HG03095 (cell line): ENCODE results near the gene DCTN3.

ENCODE experiments used
- ATAC-seq: cut with Tn5 transposase; IDR thresholded peaks from one replicate; pipeline ENCODE4 v1.9.1; 2021; ENCODE audit warnings: moderate library complexity; ENCODE audit not compliant: unreplicated experiment

Gene DCTN3

GRCh38 chr9:34591248-34591916 is 28.9 kb downstream of the DCTN3 start:
- ATAC-seq = peak; percentile 64

DNA sequence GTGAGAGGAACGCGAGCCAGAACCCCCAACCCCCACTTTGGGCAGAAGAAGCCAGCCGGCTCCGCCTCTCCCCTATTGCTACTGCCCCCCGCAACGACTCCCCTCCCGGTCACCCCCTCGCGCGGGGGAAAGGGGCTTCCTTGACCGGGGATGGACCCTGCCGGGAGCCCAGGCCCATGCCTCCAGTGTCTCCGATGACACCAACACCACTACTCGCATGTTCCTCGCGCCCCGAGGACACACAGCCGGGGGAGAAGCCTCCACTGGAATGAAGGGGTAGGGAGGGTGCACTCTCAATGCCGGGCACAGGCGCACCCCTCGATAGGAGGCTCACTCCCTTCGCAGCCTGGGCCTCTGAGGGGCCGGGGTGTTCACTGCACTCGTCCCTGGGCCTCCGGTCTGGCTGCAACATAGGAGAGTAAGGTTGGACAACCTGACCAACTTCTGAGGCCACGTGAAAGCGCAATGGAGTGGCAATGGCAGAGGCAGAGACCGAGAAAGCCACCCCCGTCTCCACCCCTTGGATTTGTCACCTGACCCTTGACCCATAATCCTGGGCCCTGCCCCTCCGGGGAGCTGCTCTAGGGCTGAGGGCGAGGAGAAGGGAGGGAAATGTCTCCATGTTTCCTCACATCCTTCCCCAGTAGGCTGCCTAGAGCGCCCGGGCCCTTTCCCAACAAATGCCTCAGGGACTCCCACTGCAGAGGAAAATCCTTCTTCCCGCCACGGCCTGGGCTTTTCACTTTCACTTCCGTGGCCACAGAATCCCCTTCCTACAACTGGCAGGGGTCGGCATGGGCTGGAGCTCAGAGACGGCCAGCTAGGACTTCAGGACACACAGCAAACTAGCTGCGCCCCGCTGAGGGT is 29.7 kb downstream of the DCTN3 start:
- no peak for ATAC-seq

GRCh38 chr9:34589636-34590380 is 30.5 kb downstream of the DCTN3 start, which contains the start of gene CNTFR:
TSS of gene CNTFR (minus strand) at chr9:34589724. CDS start at chr9:34568981, 20,743 bp downstream.
- no peak for ATAC-seq

GRCh38 chr9:34588671-34589635 is 31.3 kb downstream of the DCTN3 start:
- no peak for ATAC-seq

DNA sequence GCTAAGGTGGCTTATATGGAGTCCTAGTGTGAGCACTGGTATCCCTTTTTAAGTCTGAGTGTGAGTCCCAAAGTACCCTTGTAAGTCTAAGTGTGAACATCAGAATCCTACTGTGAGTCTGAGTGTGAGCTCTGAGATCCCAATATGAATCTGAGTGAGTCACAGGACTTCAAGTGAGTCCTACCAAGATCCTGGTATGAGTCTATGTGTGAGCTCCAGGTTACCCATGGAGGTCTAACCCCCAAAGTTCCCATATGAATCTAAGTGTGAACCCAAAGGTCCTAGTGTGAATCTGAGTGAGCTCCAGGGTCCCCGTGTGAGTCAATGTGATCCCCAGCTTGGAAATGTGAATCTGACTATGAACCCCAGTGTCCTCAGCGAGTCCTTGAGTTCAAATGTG is 33.0 kb downstream of the DCTN3 start:
- ATAC-seq = no peak

GRCh38 chr9:34585946-34586669 is 34.2 kb downstream of the DCTN3 start:
- ATAC-seq = no peak

DNA sequence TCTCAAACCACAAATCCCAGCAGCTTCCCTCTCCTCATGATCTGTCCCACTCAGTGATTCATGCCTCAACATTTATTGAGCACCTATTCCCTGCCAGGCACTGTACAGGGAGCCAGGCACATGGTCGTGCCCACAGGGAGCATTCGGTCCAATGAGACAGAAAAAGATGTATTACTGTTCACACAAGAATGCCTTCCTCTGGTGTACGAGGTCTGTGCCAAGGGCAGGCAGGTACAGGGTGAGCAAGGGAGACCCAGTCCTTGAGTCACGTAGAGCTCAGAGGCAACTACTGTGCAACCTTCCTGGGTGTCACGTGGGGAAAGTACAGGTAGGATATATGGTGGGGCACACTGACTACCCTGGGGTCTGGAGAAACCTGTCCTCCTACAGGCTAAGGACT is 35.3 kb downstream of the DCTN3 start:
- no peak for ATAC-seq

DNA sequence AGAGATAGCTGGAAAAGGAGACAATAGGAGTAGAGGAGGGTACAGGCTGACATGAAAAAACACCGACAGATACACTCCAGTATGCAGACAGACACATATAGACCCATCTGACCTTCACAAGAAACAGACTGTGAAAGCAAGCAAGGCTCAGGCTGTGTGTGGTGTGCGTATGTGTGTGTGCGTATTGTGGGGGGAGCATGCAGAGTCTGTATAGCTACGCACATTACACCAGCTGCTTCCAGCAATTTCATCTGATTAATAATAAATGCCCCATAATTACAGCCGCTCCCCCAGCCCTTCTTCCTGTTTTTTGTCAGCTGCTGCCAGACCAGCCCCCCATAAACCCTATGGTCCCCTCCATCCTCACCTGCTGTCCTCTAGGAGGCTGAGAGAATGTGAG is 37.5 kb downstream of the DCTN3 start:
- no peak for ATAC-seq

- no peak for ATAC-seq
These were observed 39.0 kb downstream of the DCTN3 start for GRCh38 chr9:34581318-34581717.

DNA sequence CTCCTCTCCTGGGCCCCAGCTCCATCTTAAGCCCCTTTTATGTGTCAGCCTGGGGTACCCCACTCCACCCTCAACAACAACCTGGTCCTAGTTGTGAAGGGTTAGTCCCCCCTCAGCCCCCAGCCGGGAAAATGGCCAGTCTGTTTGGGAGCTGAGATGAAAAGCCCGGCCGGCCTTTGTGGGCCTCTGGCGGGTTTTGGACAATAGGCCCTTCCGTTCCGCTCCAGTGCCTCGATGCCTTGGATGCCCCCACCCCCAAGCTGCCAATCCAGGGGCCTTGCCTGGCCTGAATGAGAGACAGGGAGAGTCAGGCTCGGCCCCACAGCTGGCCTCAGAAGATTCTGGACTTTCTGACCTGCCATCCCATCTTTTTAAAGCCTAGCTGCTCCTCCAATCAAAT is 39.9 kb downstream of the DCTN3 start:
- ATAC-seq = no peak

GRCh38 chr9:34579808-34580163 is 40.5 kb downstream of the DCTN3 start:
- no peak for ATAC-seq

- no peak for ATAC-seq
These were observed 41.0 kb downstream of the DCTN3 start for GRCh38 chr9:34579104-34579807.

DNA sequence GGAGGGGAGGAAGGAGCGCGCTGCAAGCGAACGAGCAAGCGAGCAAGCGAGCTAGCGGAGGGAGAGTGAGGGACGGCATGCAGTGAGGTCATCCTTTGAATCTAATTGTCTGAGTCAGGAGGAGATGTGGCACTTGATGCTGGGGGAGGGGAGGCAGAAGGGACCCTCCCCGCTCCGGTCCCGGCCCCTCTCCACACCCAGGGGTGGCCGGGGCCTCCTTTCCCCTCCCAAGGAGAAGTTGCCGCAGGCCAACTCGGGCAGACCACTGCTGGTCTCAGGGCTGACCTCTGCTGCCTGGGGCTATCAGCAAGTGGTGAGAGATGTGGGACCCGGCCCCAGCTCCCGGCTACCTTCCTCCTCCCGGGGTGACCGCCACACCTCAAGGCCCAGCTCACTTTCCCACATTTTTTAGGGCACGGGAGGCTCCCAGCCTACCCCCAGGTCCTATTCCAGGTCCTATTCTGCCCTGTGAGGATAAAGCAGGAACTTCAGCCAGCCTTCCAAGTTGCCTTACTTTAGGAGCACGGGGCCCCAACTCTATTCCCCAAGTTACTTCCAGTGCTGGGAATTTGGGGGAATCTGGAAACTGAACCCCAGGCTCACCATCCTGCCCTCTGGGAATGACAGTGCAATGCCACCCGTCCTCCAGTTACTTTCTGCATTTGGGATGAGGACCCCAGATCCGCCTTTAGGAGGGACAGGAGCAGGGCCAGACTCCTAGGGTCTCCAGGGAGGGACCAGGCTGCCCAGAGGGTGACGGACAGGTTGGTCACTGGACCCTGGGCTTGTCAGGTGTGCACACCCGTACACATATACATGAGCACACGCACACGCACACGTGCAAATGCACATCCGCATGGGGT is 41.8 kb downstream of the DCTN3 start:
- no peak for ATAC-seq

GRCh38 chr9:34577400-34578240 is 42.7 kb downstream of the DCTN3 start:
- no peak for ATAC-seq

DNA sequence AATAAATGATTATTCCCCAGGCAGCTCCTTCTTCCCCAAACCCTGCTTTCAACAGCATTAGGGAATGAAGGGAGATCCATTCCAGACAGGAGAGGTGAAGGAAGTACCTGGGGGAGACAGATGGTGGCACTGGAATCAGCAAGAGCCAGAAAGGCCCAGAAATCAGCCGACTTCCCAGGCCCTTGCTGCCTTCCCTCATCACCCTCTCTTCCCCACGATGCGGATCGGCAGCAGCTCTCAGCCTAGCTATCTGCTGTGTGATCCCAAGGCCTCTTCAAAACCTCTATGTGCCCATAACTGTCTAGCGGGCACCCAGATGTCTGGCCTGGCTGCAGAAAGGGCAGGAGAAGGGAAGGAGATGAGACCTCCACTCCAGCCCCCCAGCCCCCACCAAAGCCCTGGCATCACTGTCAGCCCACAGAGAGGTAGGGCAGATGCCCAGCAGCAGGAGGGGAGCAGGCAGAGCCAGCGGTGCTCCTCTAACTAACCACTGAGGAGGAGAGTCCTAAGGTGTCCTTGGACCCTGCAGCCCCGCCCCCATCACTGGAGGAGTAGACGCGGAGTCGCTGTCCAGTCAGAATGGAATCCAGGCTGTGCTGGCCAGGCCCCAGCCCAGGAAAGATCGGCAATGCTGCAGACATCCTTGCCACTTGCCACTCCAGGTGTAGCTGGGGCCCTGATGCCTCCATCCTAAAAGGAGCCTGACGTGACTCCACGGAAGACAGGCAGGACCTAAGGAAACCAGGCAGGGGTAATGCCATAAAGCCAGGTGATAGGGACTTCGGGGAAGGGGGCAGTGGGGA is 43.5 kb downstream of the DCTN3 start:
- ATAC-seq = no peak

- ATAC-seq = no peak
These were observed 44.3 kb downstream of the DCTN3 start for GRCh38 chr9:34575862-34576596.
